Neuronal stem cell (in vitro differentiated cells): ENCODE results near the gene CLCN4.

Experiments used
- DNase-seq: peaks from one replicate; pipeline ENCODE4 v3.0.0-alpha.2; 2013; ENCODE audit warnings: low spot score
- H2AFZ ChIP-seq: one replicate; pipeline ENCODE4 v1.6.1; 2013; ENCODE audit warnings: mild to moderate bottlenecking, low read length, inconsistent platforms
- H2AK5ac ChIP-seq: 2 replicates; pipeline ENCODE4 v1.6.1; 2013; ENCODE audit warnings: low read depth, mild to moderate bottlenecking, inconsistent platforms, low read length, moderate library complexity, mixed read lengths
- H2BK120ac ChIP-seq: 2 replicates; pipeline ENCODE4 v1.6.1; 2013; ENCODE audit warnings: low read depth, mild to moderate bottlenecking, inconsistent platforms, low read length, moderate library complexity, mixed read lengths
- H2BK12ac ChIP-seq: one replicate; pipeline ENCODE4 v1.6.1; 2013; ENCODE audit warnings: low read length, inconsistent platforms
- H2BK15ac ChIP-seq: 2 replicates; pipeline ENCODE4 v1.6.1; 2013; ENCODE audit warnings: mild to moderate bottlenecking, low read length, inconsistent platforms, mixed read lengths
- H2BK5ac ChIP-seq: one replicate; pipeline ENCODE4 v1.6.1; 2013; ENCODE audit warnings: inconsistent platforms, mild to moderate bottlenecking, low read length, moderate library complexity
- H3K14ac ChIP-seq: one replicate; pipeline ENCODE4 v1.6.1; 2013; ENCODE audit warnings: low read length, inconsistent platforms
- H3K18ac ChIP-seq: 2 replicates; pipeline ENCODE4 v1.6.1; 2013; ENCODE audit warnings: low read length, inconsistent platforms
- H3K23ac ChIP-seq: 2 replicates; pipeline ENCODE4 v1.6.1; 2013; ENCODE audit warnings: low read depth, mild to moderate bottlenecking, mixed read lengths, low read length, inconsistent platforms; ENCODE audit not compliant: poor library complexity
- H3K27ac ChIP-seq: replicated peaks from 3 replicates; pipeline ENCODE4 v1.5.1; 2013; ENCODE audit warnings: low read length, inconsistent platforms
- H3K27me3 ChIP-seq, 3 experiments: 2 replicates each; pipeline ENCODE4 v1.6.1; 2013; ENCODE audit warnings: low read length in 3 of 3, mild to moderate bottlenecking in 2 of 3, inconsistent platforms in 1 of 3, low read depth in 1 of 3, mixed read lengths in 1 of 3, moderate library complexity in 1 of 3; ENCODE audit not compliant: control insufficient read depth in 3 of 3, insufficient read depth in 3 of 3
- H3K36me3 ChIP-seq, 2 donors: replicated peaks in 1 of 2; 2 replicates each; pipeline ENCODE4 v1.6.1; 2013; ENCODE audit warnings: low read length in 2 of 2; ENCODE audit not compliant: control insufficient read depth in 2 of 2, insufficient read depth in 2 of 2
- H3K4ac ChIP-seq: 2 replicates; pipeline ENCODE4 v1.6.1; 2013; ENCODE audit warnings: inconsistent platforms, mild to moderate bottlenecking, low read length, moderate library complexity
- H3K4me1 ChIP-seq, 2 donors: 1 replicate in 1 of 2; 2 replicates in 1 of 2; pipeline ENCODE4 v1.6.1; 2013; ENCODE audit warnings: low read length in 2 of 2, low read depth in 1 of 2; ENCODE audit not compliant: control insufficient read depth in 2 of 2, insufficient read depth in 1 of 2
- H3K4me2 ChIP-seq: one replicate; pipeline ENCODE4 v1.6.1; 2013; ENCODE audit warnings: mild to moderate bottlenecking, low read length, inconsistent platforms; ENCODE audit not compliant: insufficient read depth, poor library complexity, severe bottlenecking
- H3K4me3 ChIP-seq, 2 donors: 2 replicates each; pipeline ENCODE4 v1.5.1; 2013; ENCODE audit warnings: low read length in 2 of 2, mild to moderate bottlenecking in 2 of 2, inconsistent platforms in 1 of 2, moderate library complexity in 1 of 2
- H3K79me1 ChIP-seq: one replicate; pipeline ENCODE4 v1.6.1; 2013; ENCODE audit warnings: low read depth, mild to moderate bottlenecking, inconsistent platforms, low read length, moderate library complexity
- H3K9ac ChIP-seq: one replicate; pipeline ENCODE4 v1.6.1; 2013; ENCODE audit warnings: mild to moderate bottlenecking, low read depth, low read length, inconsistent platforms; ENCODE audit not compliant: poor library complexity
- H3K9me3 ChIP-seq, 2 donors: replicated peaks in 1 of 2; 2 replicates each; pipeline versions ENCODE3 to v1.6.1; 2013; ENCODE audit warnings: low read length in 2 of 2, mild to moderate bottlenecking in 2 of 2, inconsistent platforms in 1 of 2, low read depth in 1 of 2, mixed read lengths in 1 of 2, moderate library complexity in 1 of 2; ENCODE audit not compliant: control insufficient read depth in 2 of 2, insufficient read depth in 1 of 2
- H4K8ac ChIP-seq: one replicate; pipeline ENCODE4 v1.6.1; 2013; ENCODE audit warnings: low read depth, mild to moderate bottlenecking, inconsistent platforms, low read length, moderate library complexity
- H4K91ac ChIP-seq: one replicate; pipeline ENCODE4 v1.6.1; 2013; ENCODE audit warnings: low read length, low read depth, mild to moderate bottlenecking, inconsistent platforms; ENCODE audit not compliant: poor library complexity
- WGBS, 2 donors: extraction: QIAGEN DNeasy Blood & Tissue Kit; methylation state at CpG; one replicate each; pipeline ENCODE4 v1.1.7; 2013; ENCODE audit warnings: missing lambda C conversion rate in 2 of 2, mixed read lengths in 1 of 2; ENCODE audit not compliant: insufficient read length in 2 of 2, insufficient replicate concordance in 1 of 2; ENCODE audit errors: extremely low coverage in 2 of 2; 5-methylcytosine and 5-hydroxymethylcytosine counted together

The CLCN4 gene

DNA sequence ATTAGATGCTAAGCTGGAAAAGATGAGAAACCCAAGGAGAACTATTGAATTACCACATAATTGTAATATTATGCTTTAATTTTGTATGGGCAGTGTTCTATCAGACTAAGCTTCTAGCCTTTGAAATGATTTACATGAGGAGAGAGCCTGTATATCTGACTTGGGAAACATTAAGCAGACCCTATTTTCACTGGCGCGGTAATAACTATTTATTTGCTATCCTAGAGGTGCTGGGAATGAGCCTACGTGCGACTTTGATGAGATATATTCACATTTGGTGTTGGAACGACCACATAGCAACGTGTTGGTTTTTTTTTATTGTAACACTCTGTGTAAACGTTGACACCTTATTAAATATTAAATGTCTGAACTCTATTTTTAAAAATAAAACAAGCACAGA lies 80.5 kb downstream of the CLCN4 start:
- no peaks in the 10 kb centered on the region for H3K27me3 ChIP-seq

DNA sequence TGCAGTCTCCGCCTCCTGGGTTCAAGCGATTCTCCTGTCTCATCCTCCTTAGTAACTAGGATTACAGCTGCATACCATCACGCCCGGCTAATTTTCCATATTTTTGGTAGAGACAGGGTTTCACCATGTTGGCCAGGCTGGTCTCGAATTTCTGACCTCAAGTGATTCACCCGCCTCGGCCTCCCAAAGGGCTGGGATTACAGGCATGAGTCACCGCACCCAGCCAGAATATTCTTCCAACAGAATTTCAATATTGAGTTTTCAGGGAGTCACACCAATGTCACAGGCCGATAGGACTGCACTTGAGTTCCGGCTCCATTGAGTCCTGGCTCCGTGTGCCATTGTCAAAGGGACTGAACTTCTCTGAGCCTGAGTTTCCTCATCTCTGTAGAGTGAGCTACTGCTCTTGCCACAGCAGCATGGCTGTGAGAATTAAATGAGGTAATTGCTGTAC lies 82.9 kb downstream of the CLCN4 start:
- no peak overlapping the region for H2BK12ac ChIP-seq
- no peaks in the 10 kb centered on the region for H3K36me3 ChIP-seq
- no peak overlapping the region for H3K27ac ChIP-seq
- no peak overlapping the region for H3K18ac ChIP-seq
- WGBS, 2 donors = no CpG with 5 or more reads among the region's 11 CpGs
- H4K8ac ChIP-seq = no peak overlapping the region
- H2AFZ ChIP-seq = no peak overlapping the region
- H3K9ac ChIP-seq = no peak overlapping the region
- no peaks in the 10 kb centered on the region for H3K4me1 ChIP-seq
- H3K23ac ChIP-seq = no peak overlapping the region
- H2BK120ac ChIP-seq = no peak overlapping the region
- no peaks in the 10 kb centered on the region for H3K27me3 ChIP-seq
- no peak overlapping the region for H3K14ac ChIP-seq
- H3K4me3 ChIP-seq = no peak overlapping the region
- H3K9me3 ChIP-seq = no peaks in the 10 kb centered on the region
- H3K79me1 ChIP-seq = no peaks in the 10 kb centered on the region
- no peak overlapping the region for H3K4ac ChIP-seq
- H3K4me2 ChIP-seq = no peak overlapping the region
- DNase-seq = no peak
- H2AK5ac ChIP-seq = no peak overlapping the region
- no peak overlapping the region for H2BK15ac ChIP-seq
- no peak overlapping the region for H4K91ac ChIP-seq
- no peak overlapping the region for H2BK5ac ChIP-seq

More for the DNA sequence above, 80.5 kb downstream of the CLCN4 start:
- Histone ChIP-seq H3K36me3 (no peaks in the 10 kb centered on the region), H3K4me3 (no peak overlapping the region), H3K9ac (no peak overlapping the region), H3K14ac (no peak overlapping the region), H3K4ac (no peak overlapping the region), H2BK120ac (no peak overlapping the region), H3K18ac (no peak overlapping the region), H4K91ac (no peak overlapping the region), H2AFZ (no peak overlapping the region), H2BK12ac (no peak overlapping the region), H4K8ac (no peak overlapping the region), H3K4me1 (no peaks in the 10 kb centered on the region), H2BK5ac (no peak overlapping the region), H3K27ac (no peak overlapping the region), H3K9me3 (no peaks in the 10 kb centered on the region), H3K23ac (no peak overlapping the region), H2AK5ac (no peak overlapping the region), H3K79me1 (no peaks in the 10 kb centered on the region), H3K4me2 (no peak overlapping the region), H2BK15ac (no peak overlapping the region)
- WGBS, 2 donors = no CpG with 5 or more reads among the region's 7 CpGs
- no peak for DNase-seq

DNA sequence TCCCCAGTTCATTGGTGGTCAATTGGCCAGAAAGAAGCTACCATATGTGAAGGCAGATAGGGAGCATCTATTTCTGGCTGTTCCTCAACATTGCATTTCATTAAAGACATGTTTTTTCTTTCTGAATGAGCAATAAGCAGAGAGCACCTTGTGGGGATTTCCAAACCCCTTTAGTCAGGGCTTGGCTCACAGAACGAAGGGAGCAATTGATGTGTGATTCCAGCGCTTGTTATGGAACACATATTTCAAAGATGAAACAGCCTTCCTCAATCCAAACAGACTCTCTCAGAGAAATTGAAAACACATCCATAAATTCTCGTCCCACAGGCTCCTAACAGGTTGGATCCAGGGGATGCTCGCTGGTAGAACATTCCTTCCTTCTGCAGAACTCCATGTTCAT lies 84.1 kb downstream of the CLCN4 start:
- Histone ChIP-seq H3K4me2 (no peak overlapping the region), H2BK15ac (no peak overlapping the region), H3K18ac (no peak overlapping the region), H3K27me3 (peaks cover 0 to 4% (median 0%) of the 10 kb centered on the region in 3 experiments), H3K14ac (no peak overlapping the region), H3K4me3 (no peak overlapping the region), H3K9ac (no peak overlapping the region), H2BK120ac (no peak overlapping the region), H3K23ac (no peak overlapping the region), H3K79me1 (no peaks in the 10 kb centered on the region), H2AFZ (no peak overlapping the region), H3K27ac (no peak overlapping the region), H4K8ac (no peak overlapping the region), H4K91ac (no peak overlapping the region), H2BK5ac (no peak overlapping the region), H3K36me3 (no peaks in the 10 kb centered on the region), H2AK5ac (no peak overlapping the region), H3K4me1 (peaks cover 0 to 3% of the 10 kb centered on the region in 2 donors), H2BK12ac (no peak overlapping the region), H3K9me3 (no peaks in the 10 kb centered on the region), H3K4ac (no peak overlapping the region)
- DNase-seq = no peak
- WGBS, 2 donors = no CpG with 5 or more reads among the region's 4 CpGs

DNA sequence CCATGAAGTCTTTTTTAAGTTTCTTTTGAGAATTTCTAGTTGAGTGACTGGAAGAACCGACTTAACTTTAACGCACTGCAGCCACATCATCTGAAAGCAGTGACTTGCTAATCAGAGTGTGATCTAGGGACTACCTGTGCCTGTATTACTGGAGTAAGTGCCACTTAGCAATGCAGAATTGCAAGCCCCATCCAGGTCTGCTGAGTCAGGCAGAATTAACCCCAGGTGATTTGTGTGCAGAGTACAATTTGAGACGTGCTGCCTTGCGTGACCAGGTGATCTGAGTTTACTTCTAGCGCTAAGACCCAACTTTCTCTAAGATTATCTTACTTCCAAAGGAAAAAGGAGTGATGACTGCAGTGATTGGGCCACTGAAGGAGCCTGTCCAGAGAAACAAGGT lies 85.3 kb downstream of the CLCN4 start:
- H2AK5ac ChIP-seq = no peak overlapping the region
- H3K36me3 ChIP-seq = no peaks in the 10 kb centered on the region
- H2BK12ac ChIP-seq = no peak overlapping the region
- no peak overlapping the region for H3K4ac ChIP-seq
- H3K23ac ChIP-seq = no peak overlapping the region
- no peak overlapping the region for H3K4me2 ChIP-seq
- no peak overlapping the region for H3K14ac ChIP-seq
- no peak overlapping the region for H3K27ac ChIP-seq
- no peaks in the 10 kb centered on the region for H3K9me3 ChIP-seq
- no peak overlapping the region for H2BK5ac ChIP-seq
- peaks cover 0 to 4% (median 0%) of the 10 kb centered on the region in 3 experiments for H3K27me3 ChIP-seq
- no peak overlapping the region for H4K91ac ChIP-seq
- H2BK120ac ChIP-seq = no peak overlapping the region
- H3K9ac ChIP-seq = no peak overlapping the region
- H2BK15ac ChIP-seq = no peak overlapping the region
- DNase-seq = no peak
- no peak overlapping the region for H3K18ac ChIP-seq
- peaks cover 0 to 3% of the 10 kb centered on the region in 2 donors for H3K4me1 ChIP-seq
- H2AFZ ChIP-seq = no peak overlapping the region
- H3K79me1 ChIP-seq = no peaks in the 10 kb centered on the region
- no CpG with 5 or more reads among the region's 5 CpGs for WGBS, 2 donors
- H4K8ac ChIP-seq = no peak overlapping the region
- H3K4me3 ChIP-seq = no peak overlapping the region
